ENCODE measurements around the gene SCD5. TPM values are rescaled to one million over a fixed set of nuclear protein-coding genes. Genes with fewer than 3 reads are reported as not detected.

SCD5 gene
- total and polyA plus RNA-seq, 2 of the 4 experiments (the other 2 are of a cell fraction) = 12.4 to 13.5 TPM

- Histone ChIP-seq H3K4me2 (ENCODE audit: low read depth, low read length) (no peak overlapping the region), H3K9me1 (ENCODE audit: insufficient read depth, low read length) (no peaks in the 10 kb centered on the region), H2BK15ac (ENCODE audit: low read depth, low read length) (no peak overlapping the region), H3K27me3 (ENCODE audit: control insufficient read depth, insufficient read depth, low read length) (no peaks in the 10 kb centered on the region; the same call in 1 of the 2 replicates), H4K91ac (ENCODE audit: insufficient read depth, low read depth, low read length) (no peak overlapping the region), H3K27ac (ENCODE audit: insufficient read depth, low read length) (no peak overlapping the region), H3K56ac (ENCODE audit: extremely low read depth, insufficient read depth, low read length) (no peak overlapping the region), H3K79me1 (ENCODE audit: low read depth in 1 of 2, low read length in 2 of 2) (no peaks in the 10 kb centered on the region), H4K5ac (ENCODE audit: low read depth, low read length) (no peak overlapping the region), H3K4me1 (ENCODE audit: control insufficient read depth, insufficient read depth, low read length) (no peaks in the 10 kb centered on the region), H3K4me3 (ENCODE audit: insufficient read depth, low read depth, low read length) (no peak overlapping the region), H2AFZ (replicated peaks; ENCODE audit: low read length, poor library complexity) (no peak overlapping the region), H4K8ac (ENCODE audit: low read depth in 2 of 2, low read length in 2 of 2) (no peak overlapping the region), H3K9me3 (ENCODE audit: control insufficient read depth, insufficient read depth, low read length) (peaks cover 4% of the 10 kb centered on the region), H3K18ac (ENCODE audit: low read depth, low read length) (no peak overlapping the region), H3K4ac (ENCODE audit: low read depth, low read length) (no peak overlapping the region), H2BK120ac (ENCODE audit: low read depth, low read length) (no peak overlapping the region), H2AK5ac (ENCODE audit: low read depth, low read length) (no peak overlapping the region), H3K23ac (ENCODE audit: low read depth, low read length) (no peak overlapping the region), H2BK5ac (ENCODE audit: low read depth, low read length, poor library complexity, severe bottlenecking) (no peak overlapping the region), H2AK9ac (replicated peaks; ENCODE audit: low read depth, low read length, poor library complexity) (no peak overlapping the region), H4K20me1 (ENCODE audit: insufficient read depth, low read length) (no peaks in the 10 kb centered on the region), H3K14ac (replicated peaks; ENCODE audit: low read depth, low read length) (no peak overlapping the region), H2BK20ac (ENCODE audit: low read depth, low read length) (no peak overlapping the region), H3K9ac (ENCODE audit: low read depth, low read length) (no peak overlapping the region), H3K36me3 (ENCODE audit: control insufficient read depth, insufficient read depth, low read length) (no peaks in the 10 kb centered on the region)
- ATAC-seq (ENCODE audit: low read depth) (no peak; the same call in 1 of the 2 replicates), DNase-seq (no peak)
- TF ChIP-seq POLR2A (IDR thresholded peaks at IDR 0.05; ENCODE audit: low read depth, low read length) (no peak), USF2 (IDR thresholded peaks at IDR 0.05; ENCODE audit: low read depth, low read length) (no peak), RAD21 (IDR thresholded peaks at IDR 0.05; ENCODE audit: low read length) (no peak)
- no TSS peak for BruUV-seq (replicated peaks)
- ChIA-PET CTCF (no interaction called here), POLR2A (ENCODE audit: unreplicated experiment) (no interaction called here)
- intact Hi-C loops (cut with micrococcal nuclease) (no loop called here), dilution Hi-C loops (cut with HindIII; ENCODE audit: low sequenced_read_pairs, unreplicated experiment) (no loop called here), in situ Hi-C loops (cut with MboI; ENCODE audit: low sequenced_read_pairs) (no loop called here)
- no CpG with 5 or more reads among the region's 3 CpGs for WGBS, 2 experiments (ENCODE audit: extremely low coverage in 2 of 2, insufficient read length in 1 of 2)
Measured at GRCh38 chr4:82761229-82761628, 37.4 kb downstream of the SCD5 start.

Data from IMR-90 (cell line).